GM18502 (cell line): Measurements from ENCODE around the gene OR2F2.

Source experiments
- ATAC-seq: cut with Tn5 transposase; IDR thresholded peaks from one replicate; pipeline ENCODE4 v1.9.1; 2021; ENCODE audit warnings: mild to moderate bottlenecking; ENCODE audit not compliant: unreplicated experiment, poor library complexity

OR2F2 gene, protein sequence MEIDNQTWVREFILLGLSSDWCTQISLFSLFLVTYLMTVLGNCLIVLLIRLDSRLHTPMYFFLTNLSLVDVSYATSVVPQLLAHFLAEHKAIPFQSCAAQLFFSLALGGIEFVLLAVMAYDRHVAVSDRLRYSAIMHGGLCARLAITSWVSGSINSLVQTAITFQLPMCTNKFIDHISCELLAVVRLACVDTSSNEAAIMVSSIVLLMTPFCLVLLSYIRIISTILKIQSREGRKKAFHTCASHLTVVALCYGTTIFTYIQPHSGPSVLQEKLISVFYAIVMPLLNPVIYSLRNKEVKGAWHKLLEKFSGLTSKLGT

DNA sequence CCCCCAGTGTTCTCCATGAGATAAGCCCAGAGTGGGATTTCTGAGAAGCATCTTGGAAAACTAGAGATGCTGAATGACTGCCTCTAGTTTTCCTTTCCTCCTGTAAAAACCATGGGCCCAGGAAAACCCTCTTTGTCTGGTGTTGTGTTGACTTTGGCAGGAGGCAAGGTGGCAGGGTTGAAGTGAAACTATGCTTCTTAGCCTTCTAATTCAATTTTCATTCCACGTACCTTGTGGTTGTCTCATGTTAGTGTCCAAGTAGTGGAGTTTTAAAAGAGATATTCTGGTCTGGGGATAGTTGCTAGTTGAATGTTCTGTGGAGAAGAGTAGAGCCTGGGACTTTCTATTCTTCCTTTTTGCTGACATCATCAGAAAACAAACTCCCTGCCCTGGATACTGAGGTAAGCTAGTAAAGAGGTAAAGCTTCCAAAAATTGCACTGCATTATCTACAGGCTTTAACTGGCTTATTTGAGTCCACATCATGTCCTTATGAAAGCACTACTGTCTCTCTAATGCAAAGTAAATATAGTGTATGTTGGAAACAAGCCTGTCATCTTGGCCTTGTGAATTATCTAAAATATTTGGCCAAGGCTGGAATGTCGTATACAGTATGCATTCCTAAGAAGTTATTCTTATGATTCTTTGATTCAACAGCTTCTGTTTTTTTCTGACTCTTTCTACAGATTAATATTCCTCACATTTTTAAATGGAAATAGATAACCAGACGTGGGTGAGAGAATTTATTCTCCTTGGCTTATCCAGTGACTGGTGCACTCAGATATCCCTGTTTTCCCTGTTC is at the start of gene OR2F2:
Gene OR2F2 (plus strand): TSS at position 708 of the 800 bp plus-strand sequence. CDS start 0 bp downstream, at position 708.
- no peak for ATAC-seq

DNA sequence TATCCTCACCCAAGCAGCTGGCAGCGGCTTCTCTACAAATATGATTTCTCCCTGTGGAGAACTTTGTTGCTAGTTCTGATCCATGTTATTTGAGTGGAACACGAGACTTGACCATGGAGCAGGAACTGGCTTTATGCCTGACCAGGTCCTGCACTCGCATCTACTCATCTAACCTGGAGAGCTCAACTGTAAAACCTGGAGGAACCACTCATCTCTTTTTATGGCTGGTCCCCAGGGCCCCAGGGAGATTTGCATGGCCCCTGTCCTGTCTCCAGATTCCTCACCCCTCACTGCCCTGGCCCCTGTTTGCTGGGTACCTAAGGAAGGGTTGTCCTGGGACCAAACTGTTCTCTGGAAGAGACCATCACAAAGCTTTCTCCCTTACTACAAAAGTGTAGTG is 49.1 kb upstream of the OR2F2 start:
- no peak for ATAC-seq

DNA sequence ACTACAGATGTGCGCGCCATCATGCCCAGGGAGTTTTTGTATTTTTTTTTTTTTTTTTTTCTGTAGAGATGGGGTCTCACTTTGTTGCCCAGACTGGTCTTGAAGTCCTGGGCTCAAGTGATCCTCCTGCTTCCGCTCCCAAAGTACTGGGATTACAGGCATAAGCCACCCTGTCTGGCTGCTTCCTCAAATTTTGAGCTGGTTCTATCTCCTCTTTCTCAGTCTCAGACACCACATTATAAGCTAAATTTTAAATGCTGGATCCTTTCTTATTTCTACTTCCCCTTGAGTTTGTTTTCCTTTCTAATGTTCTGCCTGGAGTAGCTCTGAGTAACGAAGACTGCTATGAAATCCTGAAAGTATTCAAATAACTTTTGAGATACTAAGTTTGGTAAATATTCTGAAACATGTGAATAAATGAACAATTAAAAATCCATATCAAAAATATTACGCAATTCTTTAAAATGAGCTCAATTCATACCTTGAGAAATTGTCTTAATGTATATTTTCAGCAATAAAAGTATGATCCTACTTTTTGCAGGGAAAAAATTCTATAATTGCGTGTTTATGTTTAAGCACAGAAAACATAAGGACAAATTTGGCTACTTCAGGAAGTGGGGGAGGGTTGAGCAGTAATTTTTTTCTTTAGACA is 48.1 kb upstream of the OR2F2 start:
- no peak for ATAC-seq

DNA sequence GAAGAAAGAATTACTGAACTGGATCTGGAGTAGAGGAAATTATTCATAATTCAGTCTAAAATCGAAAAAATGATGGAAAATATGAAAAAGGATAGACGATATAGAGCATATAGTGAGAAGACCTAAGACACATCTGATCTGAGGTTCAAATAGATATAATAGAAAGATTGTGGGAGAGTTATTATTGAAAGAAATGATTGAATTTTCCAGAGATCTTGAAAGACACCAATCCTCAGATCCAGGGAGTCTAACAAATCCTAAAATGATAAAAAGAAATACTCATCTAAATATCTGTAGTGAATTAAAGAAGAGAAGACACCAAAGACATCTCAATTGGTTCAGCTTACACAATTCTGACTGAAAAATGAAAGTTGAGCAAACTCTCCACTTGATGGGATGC is 46.0 kb upstream of the OR2F2 start:
- ATAC-seq = no peak

DNA sequence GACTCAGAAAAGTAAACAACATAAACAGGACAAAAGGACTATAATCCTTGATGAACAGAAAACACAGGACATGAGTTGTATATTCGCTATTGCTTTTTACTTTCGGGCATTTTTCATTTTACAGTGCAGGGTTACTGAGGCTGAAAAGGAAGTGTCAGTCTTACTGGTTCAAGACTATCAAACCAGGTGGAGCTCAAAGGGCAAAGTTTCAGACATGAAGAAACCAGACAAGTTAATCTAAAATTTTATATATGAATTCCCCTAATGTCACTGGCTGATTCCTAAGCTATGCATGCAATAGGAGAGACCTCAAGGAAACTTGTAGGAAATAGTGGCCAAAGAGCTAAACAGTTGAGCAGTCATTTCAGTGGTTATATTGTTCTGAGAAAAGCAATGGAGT is 44.5 kb upstream of the OR2F2 start:
- ATAC-seq = no peak

DNA sequence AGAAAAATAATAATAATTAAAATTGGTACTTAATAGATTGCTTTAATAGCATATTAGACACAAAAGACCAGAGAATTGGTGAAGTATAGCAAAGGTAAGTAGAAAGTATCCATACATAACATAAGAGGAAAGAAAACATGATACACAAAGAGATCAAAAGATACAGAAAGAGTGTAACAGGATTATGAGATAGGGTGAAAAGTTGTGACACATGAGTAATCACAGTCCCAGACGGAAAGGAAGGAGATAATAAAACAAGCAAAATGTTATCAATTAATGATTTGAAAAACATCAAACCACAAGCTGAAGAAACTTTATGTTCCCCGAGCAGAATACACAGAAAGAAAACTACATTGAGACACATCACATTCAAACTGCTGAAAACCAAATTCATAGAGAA is 43.6 kb upstream of the OR2F2 start:
- no peak for ATAC-seq

DNA sequence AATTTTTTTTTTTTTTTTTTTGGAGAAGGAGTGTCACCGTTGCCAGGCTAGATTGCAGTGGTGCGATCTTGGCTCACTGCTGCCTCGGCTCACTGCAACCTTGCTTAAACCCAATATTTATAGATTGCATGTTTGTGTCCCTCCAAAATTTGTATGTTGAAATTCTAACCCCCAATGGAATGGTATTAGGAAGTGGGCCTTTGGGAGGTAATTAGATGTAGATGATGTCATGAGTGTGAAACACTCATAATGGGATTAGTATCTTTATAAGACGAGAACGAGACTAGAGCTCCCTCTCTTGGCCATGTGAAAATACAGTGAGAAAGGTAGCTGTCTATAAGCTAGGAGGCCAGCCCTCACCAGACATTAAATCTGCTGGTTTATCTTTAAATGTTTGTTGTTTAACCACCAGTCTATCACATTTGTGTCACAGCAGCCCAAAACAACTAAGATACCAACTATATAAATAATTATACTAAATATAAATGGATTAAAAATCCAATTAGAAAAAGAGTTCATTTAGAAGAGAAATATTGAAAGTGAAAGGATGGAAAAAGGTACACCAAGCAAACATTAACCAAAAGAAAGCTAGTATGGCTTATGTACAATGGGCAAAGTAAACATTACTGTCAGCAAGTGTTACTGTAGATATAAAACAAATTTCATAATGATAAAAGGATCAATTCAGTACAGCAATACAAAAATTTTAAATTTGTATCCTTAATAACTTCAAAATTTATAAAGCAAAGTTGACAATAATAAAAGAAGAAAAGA is 42.3 kb upstream of the OR2F2 start:
- peak; percentile 97 for ATAC-seq

DNA sequence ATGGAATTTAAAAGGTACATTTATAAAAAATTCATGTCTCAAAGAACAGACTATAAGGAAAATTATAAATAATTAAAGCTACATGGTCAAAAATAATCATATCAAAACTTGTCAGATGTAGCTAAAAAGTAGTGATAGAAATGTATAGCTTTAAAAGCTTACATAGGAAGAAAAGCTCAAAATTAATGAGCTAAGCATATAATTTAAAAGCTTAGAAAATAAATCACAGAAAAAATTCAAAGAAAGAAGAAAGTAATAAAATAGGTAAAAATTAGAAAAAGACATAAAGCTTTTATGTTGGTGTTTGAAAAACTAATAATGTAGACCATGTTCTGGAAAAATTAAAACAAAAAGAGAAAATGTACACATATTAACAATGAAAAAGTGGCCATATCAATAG is 38.4 kb upstream of the OR2F2 start:
- no peak for ATAC-seq

DNA sequence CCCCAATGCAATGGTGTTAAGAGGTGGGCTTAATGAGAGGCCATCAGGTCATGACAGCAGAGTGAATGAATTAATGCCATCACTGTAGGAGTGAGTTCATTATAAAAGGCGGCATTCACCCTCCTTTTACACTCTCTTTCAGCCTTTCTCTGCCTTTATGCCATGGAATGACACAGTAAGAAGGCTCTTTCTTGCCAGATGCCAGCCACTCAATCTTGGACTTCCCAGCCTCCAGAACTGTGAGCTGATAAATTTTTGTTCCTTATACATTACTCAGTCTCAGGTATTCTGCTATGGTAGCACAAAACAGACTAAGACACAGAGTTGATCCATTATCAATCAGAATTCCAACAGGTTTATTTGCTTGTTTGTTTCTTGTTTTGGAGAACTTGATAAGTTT is 36.2 kb upstream of the OR2F2 start:
- ATAC-seq = no peak

DNA sequence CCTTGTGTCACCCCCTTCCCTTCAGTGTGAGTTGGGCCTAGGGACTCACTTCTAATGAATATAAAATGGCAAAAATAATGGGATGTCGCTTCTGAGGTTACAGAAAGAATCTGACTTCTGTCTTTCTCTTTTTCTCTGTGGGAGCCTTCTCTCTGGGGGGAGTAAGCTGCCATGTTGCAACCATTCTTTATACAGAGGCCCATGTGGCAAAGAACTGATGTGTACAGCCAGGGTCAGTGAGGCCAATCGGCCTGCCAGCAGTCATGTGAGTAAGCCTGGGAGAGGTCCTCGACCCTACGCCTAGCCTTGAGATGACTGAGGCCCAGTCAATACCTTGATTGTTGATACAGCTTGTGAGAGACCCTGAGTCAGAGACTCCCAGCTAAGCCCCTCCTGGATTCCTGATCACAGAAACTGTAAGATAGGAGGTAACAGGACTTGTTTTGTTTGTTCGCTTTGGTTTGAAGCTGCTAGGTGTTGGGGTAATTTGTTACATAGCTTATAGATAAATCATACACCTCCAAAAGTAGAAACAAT is 34.7 kb upstream of the OR2F2 start:
- ATAC-seq = no peak

DNA sequence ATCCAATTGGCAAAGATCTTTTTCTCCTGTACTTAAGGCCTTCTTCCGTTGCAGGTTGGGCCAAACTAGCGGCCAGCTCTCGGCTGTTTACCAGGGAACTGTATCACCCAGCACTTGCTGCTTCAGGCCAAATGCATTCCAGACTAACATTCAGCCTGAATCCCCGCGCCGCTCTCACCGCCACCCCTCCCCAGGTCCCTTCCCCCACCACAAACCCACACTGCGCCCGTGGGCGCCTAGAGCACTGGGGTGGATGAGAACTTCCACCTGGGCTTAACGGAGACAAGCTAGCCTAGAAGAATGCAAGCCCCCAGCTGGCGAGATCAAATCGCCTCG is 33.7 kb upstream of the OR2F2 start:
- no peak for ATAC-seq

DNA sequence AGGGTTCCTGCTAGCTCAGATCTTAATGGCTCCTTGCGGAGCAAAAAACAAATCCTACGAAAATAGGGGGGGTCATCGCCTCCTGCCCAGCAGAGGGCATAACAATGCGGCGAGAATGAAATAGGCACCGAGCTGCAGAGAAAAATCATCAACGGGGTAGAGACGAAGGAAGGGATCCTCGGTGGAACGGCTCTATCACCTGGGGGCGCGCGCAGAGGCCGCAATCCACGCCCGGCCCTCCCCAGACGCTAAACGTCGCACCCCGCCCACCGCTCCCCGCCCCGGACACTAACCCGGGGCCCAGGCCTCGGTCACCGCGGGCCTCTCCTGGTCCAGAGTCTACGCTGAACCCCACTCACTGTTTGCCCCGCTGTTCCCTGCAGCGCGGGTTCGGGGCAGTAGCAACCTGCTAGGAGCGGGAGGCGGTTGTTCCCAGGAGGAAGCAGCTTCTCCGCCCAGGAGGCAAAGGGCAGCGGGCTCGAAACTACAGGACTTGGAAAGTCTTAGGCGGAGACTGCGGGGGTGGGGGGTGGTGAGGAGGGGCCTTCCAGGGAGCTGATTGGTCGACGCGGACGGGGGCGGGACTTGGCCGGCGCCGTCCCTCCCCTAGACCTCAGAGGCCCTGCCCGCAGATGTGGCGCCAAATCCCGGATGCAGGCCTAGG is 33.2 kb upstream of the OR2F2 start, which contains the start of gene TCAF1:
Gene TCAF1 (minus strand): TSS at position 509 of the 664 bp plus-strand sequence. CDS start 25,568 bp downstream, outside the sequence.
- peak; percentile 95 for ATAC-seq

DNA sequence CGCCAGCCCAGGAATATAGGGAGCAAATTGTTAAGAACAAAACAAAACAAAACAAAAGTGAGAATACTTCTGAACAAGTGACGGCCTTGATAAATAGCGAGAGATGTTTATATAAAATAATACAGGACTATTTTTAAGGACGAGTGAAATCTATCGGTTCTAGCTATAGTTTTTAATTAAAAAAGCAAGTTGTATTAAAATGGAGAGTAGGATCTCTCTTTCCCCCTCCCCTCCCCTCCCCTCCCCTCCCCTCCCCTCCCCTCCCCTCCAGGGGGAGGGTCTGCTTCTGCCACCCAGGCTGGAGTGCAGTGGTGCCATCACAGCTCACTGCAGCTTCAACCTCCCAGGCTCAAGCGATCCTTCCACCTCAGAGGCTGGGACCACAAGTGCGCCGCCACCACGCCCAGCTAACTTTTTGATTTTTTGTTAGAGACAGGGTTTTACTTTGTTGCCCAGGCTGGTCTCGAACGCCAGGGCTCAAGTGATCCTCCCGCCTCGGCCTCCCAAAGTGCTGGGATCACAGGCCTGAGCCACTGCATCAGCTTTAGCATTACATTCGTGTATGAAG is 32.6 kb upstream of the OR2F2 start:
- no peak for ATAC-seq

DNA sequence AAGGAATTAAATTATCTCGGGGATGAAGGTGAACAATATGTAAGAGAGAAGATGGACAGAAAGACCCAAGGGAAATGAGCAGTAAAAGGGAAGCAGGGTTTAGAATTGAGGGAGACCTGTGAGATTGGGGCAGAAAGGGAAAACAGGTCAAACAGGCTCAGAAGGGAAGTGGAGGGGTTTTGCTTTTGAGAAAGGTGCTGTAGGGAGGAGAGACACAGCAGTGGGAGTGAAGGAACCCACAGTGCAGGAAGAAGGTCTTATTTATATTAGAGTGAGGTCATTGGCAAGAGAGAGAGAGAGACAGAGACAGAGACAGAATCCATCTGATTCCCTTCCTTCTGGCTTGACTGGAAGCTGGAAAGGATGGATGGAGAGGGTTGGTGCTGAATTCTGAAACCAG is 29.5 kb upstream of the OR2F2 start:
- no peak for ATAC-seq

DNA sequence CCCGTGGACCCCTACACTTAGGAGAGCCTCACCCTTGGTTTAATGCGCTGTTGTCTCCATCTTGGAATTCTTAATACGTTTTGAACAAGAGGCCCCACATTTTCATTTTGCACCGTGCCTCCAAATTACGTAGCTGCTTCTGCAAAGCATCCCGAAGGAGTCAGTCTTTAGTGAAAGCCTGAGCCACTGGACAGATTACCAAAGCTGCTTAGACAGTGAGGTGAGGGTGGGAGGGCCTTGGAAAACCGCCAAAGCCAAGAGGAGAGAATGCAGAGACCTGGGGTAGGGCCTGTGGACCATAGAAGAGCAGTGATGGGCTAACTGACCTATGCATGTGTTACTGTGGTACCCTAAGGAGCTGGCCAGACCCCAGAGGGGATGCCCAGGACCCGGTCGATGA is 28.9 kb upstream of the OR2F2 start:
- no peak for ATAC-seq

DNA sequence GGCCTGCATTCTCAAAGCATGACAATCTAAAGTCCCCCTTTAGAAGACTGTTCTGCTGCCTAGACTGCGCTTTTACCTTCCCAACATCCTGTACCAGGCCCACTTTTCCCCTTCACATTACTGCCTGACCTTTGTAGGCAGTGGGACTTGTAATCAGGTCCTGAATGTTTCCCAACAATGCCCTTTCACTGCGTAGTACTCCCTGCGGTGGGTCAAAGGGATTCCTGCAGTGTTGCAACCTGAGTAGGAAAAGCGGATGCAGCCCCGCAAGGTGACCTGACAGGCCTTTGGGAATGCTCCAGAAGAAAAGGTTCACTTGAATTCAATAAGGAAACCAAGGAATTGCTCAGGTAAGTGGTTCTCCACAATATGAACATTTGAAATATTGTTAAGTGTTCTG is 28.1 kb upstream of the OR2F2 start:
- no peak for ATAC-seq

DNA sequence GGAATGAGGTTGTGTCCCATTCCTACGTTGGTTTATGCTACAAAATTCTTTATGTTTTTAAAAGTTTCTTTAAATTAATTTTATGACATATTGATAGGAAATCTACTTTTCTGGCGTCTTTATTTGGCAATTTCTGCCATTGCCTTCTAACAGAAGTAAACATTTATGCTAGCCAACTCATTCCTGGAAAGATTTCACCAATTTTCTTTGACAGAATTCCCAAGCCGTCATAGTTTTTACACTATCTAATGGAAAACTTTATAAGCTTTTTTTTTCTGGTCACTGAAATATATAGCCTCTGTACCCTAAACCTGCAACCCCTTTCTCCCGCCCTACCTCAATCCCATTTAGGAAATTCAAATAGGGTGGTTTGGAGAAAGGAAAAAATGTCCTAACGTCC is 26.9 kb upstream of the OR2F2 start:
- ATAC-seq = no peak

DNA sequence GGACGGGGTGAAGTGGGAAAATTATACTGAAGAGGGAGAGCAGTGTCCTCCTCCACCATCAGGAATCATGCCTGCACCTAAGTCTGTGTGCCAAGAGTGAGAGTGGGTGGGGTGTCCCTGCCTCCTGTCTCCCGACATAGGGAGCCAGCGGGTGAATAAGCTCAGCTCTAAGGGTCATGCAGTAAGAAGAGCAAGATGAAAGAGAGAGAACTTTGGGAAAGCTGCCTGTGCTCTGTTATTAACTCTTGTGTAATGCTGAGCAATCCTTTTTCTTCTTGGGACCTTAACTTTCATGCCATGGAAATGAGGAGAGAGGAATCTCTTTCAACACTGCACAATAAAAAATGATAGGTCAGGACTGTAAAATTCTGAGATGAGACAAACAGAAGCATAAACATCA is 25.2 kb upstream of the OR2F2 start:
- ATAC-seq = no peak

DNA sequence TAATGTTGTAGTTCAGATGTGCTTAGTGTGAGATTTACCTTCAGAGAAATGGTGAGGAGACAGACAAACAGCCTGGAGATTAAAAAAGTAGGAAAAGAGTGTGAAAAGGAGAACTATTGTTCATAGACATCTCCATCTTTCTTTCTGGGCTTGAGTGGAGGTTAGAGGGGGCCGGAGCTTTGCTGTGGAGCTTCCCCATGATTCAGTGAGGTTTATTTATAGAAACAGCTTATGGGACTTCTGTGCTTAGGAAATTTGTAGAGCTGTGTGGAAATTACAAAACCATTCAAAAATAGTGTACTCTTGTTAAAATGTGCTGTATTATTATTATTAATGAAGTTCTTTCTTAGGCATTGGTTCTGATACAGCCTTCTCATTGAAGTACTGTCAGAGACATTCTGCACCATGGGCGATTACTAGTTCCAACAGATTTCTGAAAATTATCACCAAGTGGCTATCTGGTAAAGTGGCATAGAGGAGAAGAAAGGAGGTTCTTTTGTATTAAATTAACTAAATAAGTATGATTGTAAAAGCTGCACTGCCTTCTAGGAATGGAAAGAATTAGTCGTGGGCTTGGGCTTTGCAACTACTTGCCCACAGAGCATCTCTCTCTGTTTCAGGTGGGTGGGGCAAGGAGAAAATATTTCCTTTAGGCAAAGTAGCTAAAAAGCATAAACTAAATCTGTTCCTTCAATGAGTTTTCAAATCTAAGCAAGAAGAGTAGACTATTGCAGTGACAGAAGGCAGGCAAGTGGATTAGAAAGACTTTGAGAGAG is 24.4 kb upstream of the OR2F2 start:
- ATAC-seq = no peak
